Mucosa of descending colon (tissue), 3 donors: ENCODE data around the gene MCC. TPM values are rescaled to one million over a fixed set of nuclear protein-coding genes. Genes with fewer than 3 reads are reported as not detected.

Experiments
- ATAC-seq: fragments of 200-7000 bp; cut with Tn5 transposase; one replicate; pipeline ENCODE4 v1.9.1; 2020; ENCODE audit warnings: mild to moderate bottlenecking, moderate library complexity
- DNase-seq, 3 donors: peaks; one replicate each; pipeline ENCODE4 v3.0.0-alpha.2; 2020
- H3K36me3 ChIP-seq: fragments of 200-600 bp; one replicate; pipeline ENCODE4 v1.8.0; 2021; ENCODE audit warnings: low read depth, mild to moderate bottlenecking
- H3K4me1 ChIP-seq: fragments of 200-600 bp; one replicate; pipeline ENCODE4 v1.8.0; 2021; ENCODE audit warnings: low read depth, mild to moderate bottlenecking
- H3K4me3 ChIP-seq: fragments of 200-600 bp; one replicate; pipeline ENCODE4 v1.8.0; 2021; ENCODE audit warnings: mild to moderate bottlenecking
- H3K9me3 ChIP-seq: fragments of 200-600 bp; one replicate; pipeline ENCODE4 v1.8.0; 2021; ENCODE audit warnings: mild to moderate bottlenecking
- intact Hi-C, 2 donors: fragments of 100-400 bp; cut with DNase I in 1 of 2; cut with micrococcal nuclease in 1 of 2; formaldehyde crosslinking; loops; one replicate each; pipeline versions ENCODE4 v1.11.0 to v1.11.1; 2022; cut with DNase I, micrococcal nuclease
- total RNA-seq, 3 donors: library from RNA; stranded (reverse); fragmentation: NEBNext Ultra II Directional in 2 of 3; extraction: Animal tissue kit (Norgen Biotek cat#: 25700) in 2 of 3; gene quantifications; one replicate each; pipeline versions ENCODE4 v1.2.1 to v1.2.4, GENCODE V29; 2021 to 2023
- TF ChIP-seq, protein P1 (sequence below): fragments of 200-600 bp; IDR thresholded peaks from one replicate; pipeline ENCODE4 v1.8.0; 2022; ENCODE audit warnings: antibody characterized with exemption, mild to moderate bottlenecking
- donor health status: DM: no; HTN: no; CAD: no; lungs with moderate emphysema.
- donor health status: DM: no; HTN: no; CAD: no.
- donor health status: DM: no; HTN: yes; CAD: no.

MCC gene
- total RNA-seq, 3 donors from 2014 or later = 1.5 to 7.4 (median 4.4) TPM

DNA sequence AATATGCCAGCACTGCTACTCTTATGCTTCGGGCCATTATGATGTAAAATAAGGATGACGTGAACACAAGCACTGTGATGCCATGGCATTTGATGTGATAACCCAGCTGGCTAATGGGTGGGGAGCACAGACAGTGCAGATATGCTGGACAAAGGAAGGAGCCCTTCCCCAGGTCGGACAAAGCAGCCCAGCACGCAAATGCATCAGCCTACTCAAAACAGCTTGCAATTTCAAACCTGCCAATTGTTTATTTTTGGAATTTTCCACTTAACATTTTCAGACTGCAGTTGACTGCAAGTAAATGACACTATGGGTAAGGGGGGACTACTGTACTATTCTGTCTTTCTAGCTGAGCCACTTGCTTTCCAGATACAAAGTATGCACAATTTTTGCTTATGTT lies 330.4 kb downstream of the MCC start:
- TF ChIP-seq, protein P1, sequence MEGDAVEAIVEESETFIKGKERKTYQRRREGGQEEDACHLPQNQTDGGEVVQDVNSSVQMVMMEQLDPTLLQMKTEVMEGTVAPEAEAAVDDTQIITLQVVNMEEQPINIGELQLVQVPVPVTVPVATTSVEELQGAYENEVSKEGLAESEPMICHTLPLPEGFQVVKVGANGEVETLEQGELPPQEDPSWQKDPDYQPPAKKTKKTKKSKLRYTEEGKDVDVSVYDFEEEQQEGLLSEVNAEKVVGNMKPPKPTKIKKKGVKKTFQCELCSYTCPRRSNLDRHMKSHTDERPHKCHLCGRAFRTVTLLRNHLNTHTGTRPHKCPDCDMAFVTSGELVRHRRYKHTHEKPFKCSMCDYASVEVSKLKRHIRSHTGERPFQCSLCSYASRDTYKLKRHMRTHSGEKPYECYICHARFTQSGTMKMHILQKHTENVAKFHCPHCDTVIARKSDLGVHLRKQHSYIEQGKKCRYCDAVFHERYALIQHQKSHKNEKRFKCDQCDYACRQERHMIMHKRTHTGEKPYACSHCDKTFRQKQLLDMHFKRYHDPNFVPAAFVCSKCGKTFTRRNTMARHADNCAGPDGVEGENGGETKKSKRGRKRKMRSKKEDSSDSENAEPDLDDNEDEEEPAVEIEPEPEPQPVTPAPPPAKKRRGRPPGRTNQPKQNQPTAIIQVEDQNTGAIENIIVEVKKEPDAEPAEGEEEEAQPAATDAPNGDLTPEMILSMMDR = no peak
- DNase-seq (no peak), ATAC-seq (no peak)
- Histone ChIP-seq H3K36me3 (no peaks in the 10 kb centered on the region), H3K9me3 (no peaks in the 10 kb centered on the region), H3K4me3 (no peak overlapping the region), H3K4me1 (no peaks in the 10 kb centered on the region)
- intact Hi-C loops = no loop called here

DNA sequence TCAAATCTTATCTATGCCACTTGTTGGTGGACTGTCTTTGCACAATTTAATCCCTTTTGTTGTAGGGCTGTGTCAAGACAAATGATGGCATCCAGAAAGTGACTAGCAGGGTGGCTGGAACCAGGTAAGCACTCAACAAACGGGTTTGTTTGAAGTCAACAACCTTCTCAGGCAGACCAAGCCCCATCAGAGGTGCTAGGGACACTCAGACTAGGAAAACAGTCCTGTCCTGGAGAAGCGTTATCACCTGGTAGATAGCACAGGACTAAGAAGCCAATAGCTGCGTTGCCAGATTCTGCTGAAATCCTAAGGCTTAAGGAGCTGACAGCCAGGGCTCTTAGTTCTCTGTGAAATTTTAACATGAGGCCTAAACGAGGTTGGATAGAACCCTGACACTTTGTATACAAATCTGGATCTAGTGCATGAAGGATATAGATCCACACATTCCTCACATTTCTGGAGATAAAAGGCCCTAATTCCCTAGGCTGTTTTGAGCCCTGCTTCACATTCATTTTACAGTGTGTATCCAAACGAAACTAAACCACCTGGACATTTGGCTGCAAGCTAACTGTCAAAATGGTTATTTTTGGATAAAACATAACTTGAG lies 331.9 kb downstream of the MCC start:
- H3K4me3 ChIP-seq = no peak overlapping the region
- H3K36me3 ChIP-seq = no peaks in the 10 kb centered on the region
- DNase-seq (no peak), ATAC-seq (no peak)
- intact Hi-C loops = no loop called here
- no peaks in the 10 kb centered on the region for H3K4me1 ChIP-seq
- TF ChIP-seq, protein P1 = no peak
- H3K9me3 ChIP-seq = no peaks in the 10 kb centered on the region

DNA sequence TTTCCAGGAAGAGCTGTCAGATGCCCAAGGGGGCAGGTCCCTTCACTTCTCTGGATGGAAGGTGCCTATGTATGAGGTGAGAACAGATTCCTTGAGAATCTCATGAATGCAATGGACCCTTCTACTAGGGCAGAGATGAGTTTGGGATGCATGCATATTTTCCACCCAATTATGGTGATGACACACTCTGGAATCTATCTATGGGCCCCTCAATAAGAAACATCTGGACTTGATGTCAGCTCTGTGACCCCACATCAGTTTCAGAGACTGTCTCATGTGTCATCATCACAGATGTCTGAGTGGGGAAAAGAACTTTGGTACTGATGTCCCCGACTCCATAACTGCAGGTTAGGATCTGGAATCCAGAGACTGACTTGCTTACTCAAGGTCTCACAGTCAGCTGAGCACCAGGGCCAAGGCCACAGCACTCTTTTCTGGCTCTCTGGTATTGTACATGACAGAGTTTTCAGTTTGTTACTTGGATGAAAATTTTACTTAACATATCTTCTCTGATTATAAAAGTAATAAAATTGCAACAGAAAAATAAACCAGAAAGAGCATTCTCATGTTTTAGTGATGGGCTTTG lies 334.6 kb downstream of the MCC start:
- no peaks in the 10 kb centered on the region for H3K9me3 ChIP-seq
- H3K4me3 ChIP-seq = no peak overlapping the region
- TF ChIP-seq, protein P1 = no peak
- DNase-seq (no peak), ATAC-seq (no peak)
- no peaks in the 10 kb centered on the region for H3K4me1 ChIP-seq
- H3K36me3 ChIP-seq = no peaks in the 10 kb centered on the region
- intact Hi-C loops = no loop called here

DNA sequence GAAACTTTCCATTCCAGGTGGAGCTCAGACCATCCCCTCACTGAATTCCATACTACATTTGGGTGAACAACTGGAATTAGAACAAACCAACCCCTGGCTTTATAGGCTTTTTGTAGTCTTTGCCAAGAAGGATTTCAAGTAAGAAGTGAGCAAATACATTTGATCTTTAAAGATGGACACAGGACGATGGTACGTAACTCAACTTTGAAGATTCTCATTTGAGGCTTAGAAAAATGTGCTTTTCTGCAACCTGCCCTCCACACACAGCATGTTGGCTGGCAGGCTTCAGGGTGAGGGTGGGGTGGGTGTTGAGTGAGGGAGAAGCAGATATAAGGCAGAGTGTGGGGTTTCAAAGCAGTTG lies 335.9 kb downstream of the MCC start:
- TF ChIP-seq, protein P1 = no peak
- H3K4me3 ChIP-seq = no peak overlapping the region
- no peaks in the 10 kb centered on the region for H3K36me3 ChIP-seq
- intact Hi-C loops = no loop called here
- no peak for DNase-seq
- ATAC-seq = no peak
- H3K4me1 ChIP-seq = no peaks in the 10 kb centered on the region
- no peaks in the 10 kb centered on the region for H3K9me3 ChIP-seq

DNA sequence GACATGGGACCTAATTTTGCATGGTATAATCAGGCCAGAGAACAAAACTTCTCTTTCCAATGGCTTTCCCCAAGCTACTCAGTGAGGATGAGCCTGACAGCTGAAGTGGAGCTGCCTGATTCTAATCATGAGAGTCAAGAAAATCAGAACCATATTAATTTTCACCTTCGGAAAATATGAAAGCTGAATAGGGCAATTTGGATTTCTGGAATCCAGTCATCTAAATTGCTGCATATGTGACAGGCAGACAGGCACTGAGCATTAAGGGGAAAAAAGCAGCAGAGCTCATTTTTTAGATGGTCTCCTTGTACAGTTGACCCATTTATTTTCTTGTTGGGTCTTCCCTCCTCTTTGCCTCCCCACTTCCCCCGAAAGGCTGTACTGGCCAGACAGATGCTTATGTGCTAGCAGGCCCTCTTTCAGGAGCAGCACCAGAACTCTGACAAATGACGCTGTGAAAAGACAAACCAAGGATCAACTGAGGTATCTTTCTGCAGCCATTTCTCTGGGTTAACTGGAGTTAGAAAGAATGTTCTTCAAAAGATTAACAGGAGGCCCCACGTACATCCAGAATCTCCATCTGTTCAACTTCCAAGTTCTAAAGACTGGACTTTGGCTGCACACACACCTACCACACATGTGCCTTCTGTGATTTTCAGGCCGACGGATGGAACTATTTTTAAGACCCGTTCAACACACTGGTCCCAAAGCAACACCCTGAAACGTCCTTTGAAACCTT lies 336.4 kb downstream of the MCC start:
- no peaks in the 10 kb centered on the region for H3K9me3 ChIP-seq
- TF ChIP-seq, protein P1 = no peak
- H3K36me3 ChIP-seq = no peaks in the 10 kb centered on the region
- ATAC-seq = no peak
- H3K4me3 ChIP-seq = no peak overlapping the region
- H3K4me1 ChIP-seq = no peaks in the 10 kb centered on the region
- intact Hi-C loops = no loop called here
- DNase-seq = no peak
